HFF-Myc (cell line): Measurements from ENCODE around the gene SPDL1.

Experiments
- DNase-seq: peaks from one replicate; pipeline ENCODE4 v3.0.0-alpha.2; 2011; ENCODE audit warnings: low read depth; ENCODE audit errors: extremely low read depth
- H3K4me3 ChIP-seq: replicated peaks from 2 replicates; pipeline ENCODE4 v1.5.1; 2011; ENCODE audit warnings: low read depth, mild to moderate bottlenecking, control low read depth, low read length
- TF ChIP-seq, protein P1 (sequence below): IDR thresholded peaks from 2 replicates; pipeline ENCODE4 v1.5.1; 2012; ENCODE audit warnings: mild to moderate bottlenecking, low read depth, low read length, control low read depth; ENCODE audit errors: missing control alignments

SPDL1 gene

DNA sequence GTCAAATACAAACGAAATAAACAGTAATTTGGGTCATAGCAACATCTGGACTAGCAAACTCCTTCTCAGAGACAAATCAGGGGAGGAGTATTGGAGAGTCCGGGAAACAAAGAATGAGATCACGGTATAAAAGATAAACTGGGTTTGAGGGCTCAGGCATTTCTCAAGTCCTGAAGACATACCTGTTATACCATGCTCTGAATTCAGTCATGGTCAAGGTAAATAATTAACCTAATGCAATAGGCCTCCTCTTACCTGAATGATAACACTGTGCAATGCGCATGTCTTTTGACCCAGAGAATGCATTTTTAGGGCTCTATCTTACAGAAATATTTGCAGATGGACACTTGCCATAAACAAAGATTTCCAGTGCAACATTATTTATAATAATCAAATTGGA lies 31.9 kb upstream of the SPDL1 start:
- TF ChIP-seq, protein P1, sequence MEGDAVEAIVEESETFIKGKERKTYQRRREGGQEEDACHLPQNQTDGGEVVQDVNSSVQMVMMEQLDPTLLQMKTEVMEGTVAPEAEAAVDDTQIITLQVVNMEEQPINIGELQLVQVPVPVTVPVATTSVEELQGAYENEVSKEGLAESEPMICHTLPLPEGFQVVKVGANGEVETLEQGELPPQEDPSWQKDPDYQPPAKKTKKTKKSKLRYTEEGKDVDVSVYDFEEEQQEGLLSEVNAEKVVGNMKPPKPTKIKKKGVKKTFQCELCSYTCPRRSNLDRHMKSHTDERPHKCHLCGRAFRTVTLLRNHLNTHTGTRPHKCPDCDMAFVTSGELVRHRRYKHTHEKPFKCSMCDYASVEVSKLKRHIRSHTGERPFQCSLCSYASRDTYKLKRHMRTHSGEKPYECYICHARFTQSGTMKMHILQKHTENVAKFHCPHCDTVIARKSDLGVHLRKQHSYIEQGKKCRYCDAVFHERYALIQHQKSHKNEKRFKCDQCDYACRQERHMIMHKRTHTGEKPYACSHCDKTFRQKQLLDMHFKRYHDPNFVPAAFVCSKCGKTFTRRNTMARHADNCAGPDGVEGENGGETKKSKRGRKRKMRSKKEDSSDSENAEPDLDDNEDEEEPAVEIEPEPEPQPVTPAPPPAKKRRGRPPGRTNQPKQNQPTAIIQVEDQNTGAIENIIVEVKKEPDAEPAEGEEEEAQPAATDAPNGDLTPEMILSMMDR, result no peak
- DNase-seq, result no peak

DNA sequence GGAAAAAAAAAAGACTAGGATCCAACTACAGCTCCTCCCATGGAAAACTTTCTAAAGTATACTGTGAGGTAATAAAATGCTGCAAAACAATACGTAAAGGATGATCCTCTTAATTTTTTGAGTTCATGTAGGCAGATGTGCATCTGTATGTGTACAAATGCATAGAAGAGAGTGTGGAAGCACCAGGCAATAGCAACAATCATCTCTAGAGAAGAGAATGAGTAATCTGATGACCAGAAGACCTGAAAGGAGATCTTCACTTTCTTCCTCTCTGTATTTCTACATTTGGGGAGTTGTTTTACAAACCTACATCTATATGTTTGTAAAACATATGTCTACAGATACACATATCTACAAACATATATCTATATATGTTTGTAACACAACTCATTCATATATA lies 29.3 kb upstream of the SPDL1 start:
- H3K4me3 ChIP-seq, result no peak overlapping the region
- no peak for DNase-seq
- TF ChIP-seq, protein P1, result no peak

More for the DNA sequence above, 31.9 kb upstream of the SPDL1 start:
- H3K4me3 ChIP-seq, result no peak overlapping the region

DNA sequence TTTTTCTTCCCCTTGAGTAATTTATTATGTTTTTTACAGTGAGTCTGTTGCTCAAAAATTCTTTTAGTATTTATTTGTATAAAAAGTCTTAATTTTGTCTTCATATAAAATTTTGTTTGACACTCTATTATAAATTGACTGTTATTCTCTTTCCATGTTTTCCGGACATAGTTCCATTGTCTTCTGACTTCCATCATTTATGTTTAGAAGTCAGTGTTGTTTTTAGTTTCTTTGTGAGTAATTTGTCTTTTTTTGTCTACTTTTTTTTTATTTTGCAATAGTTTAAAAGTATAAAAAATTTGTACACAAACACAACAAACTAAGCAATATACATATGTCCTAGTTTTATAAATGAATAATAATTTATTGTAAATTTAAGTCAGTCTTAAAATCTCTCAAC lies 25.7 kb upstream of the SPDL1 start:
- DNase-seq, result no peak
- TF ChIP-seq, protein P1, result no peak
- no peak overlapping the region for H3K4me3 ChIP-seq

DNA sequence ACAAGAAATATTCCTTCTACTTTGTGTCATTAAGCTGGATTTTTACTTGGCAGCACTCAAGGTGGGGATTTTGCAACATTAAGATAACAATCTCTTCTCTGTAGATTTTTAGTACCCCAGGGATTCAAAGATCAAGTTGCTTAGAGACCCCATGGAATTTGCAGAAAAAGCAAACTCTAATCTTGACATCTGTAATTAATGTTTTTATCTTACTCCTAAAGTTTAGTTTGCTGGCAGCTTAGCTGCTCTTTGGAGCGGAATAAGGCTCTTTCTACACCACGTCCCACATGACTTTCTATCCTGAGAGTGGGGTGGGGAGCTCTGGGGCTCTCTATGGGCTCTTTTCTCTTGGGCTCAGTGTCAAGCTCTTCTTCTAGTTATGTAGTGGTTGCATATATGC lies 21.7 kb upstream of the SPDL1 start:
- DNase-seq, result no peak
- TF ChIP-seq, protein P1, result no peak
- H3K4me3 ChIP-seq, result no peak overlapping the region

DNA sequence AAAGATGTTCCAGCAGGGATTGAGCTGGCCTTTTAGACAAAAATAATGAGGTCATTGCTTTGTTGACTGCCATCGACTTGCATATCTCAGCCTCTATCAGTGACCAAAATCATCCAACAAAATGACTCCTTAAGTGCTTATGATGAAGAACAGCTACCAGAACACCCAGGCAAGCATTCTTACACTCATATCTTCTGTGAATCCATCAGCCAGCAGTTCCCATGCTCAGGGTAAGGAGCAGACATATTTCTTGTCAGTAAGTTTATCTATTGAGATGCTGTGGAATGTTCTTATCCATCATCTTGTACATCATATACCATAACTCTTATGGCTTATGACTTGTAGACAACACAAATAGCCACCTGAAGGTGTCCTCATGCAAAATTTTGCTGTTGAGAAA lies 20.2 kb upstream of the SPDL1 start:
- no peak overlapping the region for H3K4me3 ChIP-seq
- DNase-seq, result no peak
- TF ChIP-seq, protein P1, result no peak

DNA sequence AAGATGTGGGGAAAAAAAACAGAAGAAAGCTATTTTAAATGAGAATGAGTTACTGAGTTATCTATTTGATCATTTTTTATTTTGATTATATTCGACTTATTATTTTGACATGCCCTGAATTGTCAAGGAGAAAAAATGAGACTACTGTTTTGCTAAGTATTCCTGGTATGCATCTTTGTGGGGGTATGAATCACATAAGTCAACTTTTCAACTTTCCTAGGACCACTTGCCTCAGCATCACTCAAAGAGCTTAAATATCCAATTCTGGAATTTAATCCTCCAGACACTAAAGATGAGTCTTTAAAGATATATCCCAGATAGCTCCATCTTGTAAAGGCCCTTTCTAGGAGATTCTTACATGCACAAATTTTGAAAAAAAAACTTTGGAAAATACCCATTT lies 17.4 kb upstream of the SPDL1 start:
- no peak overlapping the region for H3K4me3 ChIP-seq
- no peak for DNase-seq
- TF ChIP-seq, protein P1, result no peak

DNA sequence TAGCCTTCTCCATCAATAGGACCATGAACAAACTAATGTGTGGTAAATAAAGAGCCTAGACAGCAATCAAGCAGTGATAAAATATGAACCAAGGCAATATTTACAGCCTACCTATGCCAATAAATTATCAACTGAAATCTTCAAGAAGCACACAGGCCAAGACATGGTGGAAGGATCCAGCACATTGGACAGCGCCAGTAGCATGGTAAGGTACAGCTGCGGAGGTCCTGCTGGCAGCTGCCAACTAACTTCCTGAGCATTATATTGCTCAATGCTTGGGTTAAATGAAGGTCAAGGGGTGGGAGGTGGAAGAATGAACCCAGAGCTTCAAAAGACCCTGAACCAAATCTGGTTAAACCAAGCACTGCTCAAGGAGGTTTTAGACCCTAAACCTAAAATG lies 16.5 kb upstream of the SPDL1 start:
- TF ChIP-seq, protein P1, result no peak
- no peak overlapping the region for H3K4me3 ChIP-seq
- DNase-seq, result no peak
